HEK293T (cell line): ENCODE data around the gene CCDC69.

Source experiments
- CTCF ChIA-PET: fragments of 350-600 bp; formaldehyde crosslinking; extraction: SDS; loops from one replicate; lab custom pipeline; 2021; ENCODE audit warnings: antibody characterized with exemption, inconsistent platforms; lab: Yijun Ruan, JAX
- POLR2A ChIA-PET: fragments of 350-600 bp; formaldehyde crosslinking; extraction: SDS; loops from one replicate; lab custom pipeline; 2020; ENCODE audit warnings: antibody characterized with exemption, inconsistent platforms; lab: Yijun Ruan, JAX
- DNase-seq: peaks from one replicate; pipeline ENCODE4 v3.0.0; 2012; ENCODE audit warnings: mixed read lengths; ENCODE audit errors: extremely low spot score
- ARNT ChIP-seq: fragments of 450-650 bp; IDR thresholded peaks from 2 replicates; pipeline ENCODE4 v1.6.1; 2017; ENCODE audit warnings: mild to moderate bottlenecking
- BHLHE40 ChIP-seq: fragments of 450-650 bp; IDR thresholded peaks from 2 replicates; pipeline ENCODE4 v1.6.1; 2016; ENCODE audit warnings: mild to moderate bottlenecking, moderate library complexity, borderline replicate concordance
- CTBP1 ChIP-seq: fragments of 450-650 bp; IDR thresholded peaks from 2 replicates; pipeline ENCODE4 v1.6.1; 2016; ENCODE audit warnings: borderline replicate concordance
- ELF4 ChIP-seq: fragments of 450-650 bp; IDR thresholded peaks from 2 replicates; pipeline ENCODE4 v1.6.1; 2017; ENCODE audit warnings: antibody characterized with exemption
- FOXA1 ChIP-seq: fragments of 450-650 bp; IDR thresholded peaks from 2 replicates; pipeline ENCODE4 v1.6.1; 2016; ENCODE audit warnings: mild to moderate bottlenecking
- FOXK2 ChIP-seq: fragments of 450-650 bp; IDR thresholded peaks from 2 replicates; pipeline ENCODE4 v1.6.1; 2016; ENCODE audit warnings: mild to moderate bottlenecking
- FOXM1 ChIP-seq: fragments of 450-650 bp; IDR thresholded peaks from 2 replicates; pipeline ENCODE4 v1.6.1; 2017; ENCODE audit warnings: mild to moderate bottlenecking, borderline replicate concordance
- HDGF ChIP-seq: fragments of 450-650 bp; IDR thresholded peaks from 2 replicates; pipeline ENCODE4 v1.6.1; 2017; ENCODE audit warnings: antibody characterized with exemption, borderline replicate concordance
- L3MBTL2 ChIP-seq: fragments of 450-650 bp; conservative IDR thresholded peaks from 2 replicates; pipeline ENCODE4 v1.6.1; 2016; ENCODE audit warnings: mild to moderate bottlenecking
- LEF1 ChIP-seq: fragments of 450-650 bp; IDR thresholded peaks from 2 replicates; pipeline ENCODE4 v1.6.1; 2017; ENCODE audit warnings: mild to moderate bottlenecking, borderline replicate concordance
- NFRKB ChIP-seq: fragments of 450-650 bp; IDR thresholded peaks from 2 replicates; pipeline ENCODE4 v1.6.1; 2016; ENCODE audit warnings: mild to moderate bottlenecking, moderate library complexity
- SP1 ChIP-seq: fragments of 450-650 bp; IDR thresholded peaks from 2 replicates; pipeline ENCODE4 v1.6.1; 2017
- SUZ12 ChIP-seq: fragments of 450-650 bp; IDR thresholded peaks from 2 replicates; pipeline ENCODE4 v1.6.1; 2016; ENCODE audit warnings: mild to moderate bottlenecking
- TARDBP ChIP-seq: fragments of 450-650 bp; IDR thresholded peaks from 2 replicates; pipeline ENCODE4 v1.6.1; 2016
- ZNF384 ChIP-seq: fragments of 450-650 bp; IDR thresholded peaks from 2 replicates; pipeline ENCODE4 v1.6.1; 2016
- TF ChIP-seq, protein P1 (sequence below): fragments of 450-650 bp; IDR thresholded peaks from 2 replicates; pipeline ENCODE4 v1.6.1; 2016

CCDC69 gene

DNA sequence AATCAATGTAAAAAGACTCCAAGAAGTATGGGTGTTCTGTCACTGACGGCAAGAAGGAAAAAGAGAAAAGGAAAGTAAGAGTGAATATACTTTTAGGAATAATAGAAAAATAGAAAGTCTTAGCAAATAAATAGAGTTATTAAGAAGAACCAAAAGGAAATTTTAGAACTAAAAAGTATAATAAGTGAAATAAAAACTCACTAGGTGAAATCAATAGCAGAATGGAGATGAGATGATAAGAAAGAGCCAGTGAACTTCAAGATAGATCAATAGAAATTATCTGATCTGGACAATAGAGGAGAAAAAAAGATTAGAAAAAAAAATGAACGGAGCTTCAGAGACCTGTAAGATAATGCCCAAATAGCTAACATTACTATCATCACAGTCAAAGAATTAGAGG lies 34.7 kb downstream of the CCDC69 start:
- TF ChIP-seq L3MBTL2 (no peak), BHLHE40 (no peak), LEF1 (no peak), HDGF (no peak), FOXM1 (no peak), NFRKB (no peak), CTBP1 (no peak), FOXK2 (no peak), ZNF384 (no peak), SP1 (no peak), FOXA1 (no peak), TARDBP (no peak)
- TF ChIP-seq, protein P1, sequence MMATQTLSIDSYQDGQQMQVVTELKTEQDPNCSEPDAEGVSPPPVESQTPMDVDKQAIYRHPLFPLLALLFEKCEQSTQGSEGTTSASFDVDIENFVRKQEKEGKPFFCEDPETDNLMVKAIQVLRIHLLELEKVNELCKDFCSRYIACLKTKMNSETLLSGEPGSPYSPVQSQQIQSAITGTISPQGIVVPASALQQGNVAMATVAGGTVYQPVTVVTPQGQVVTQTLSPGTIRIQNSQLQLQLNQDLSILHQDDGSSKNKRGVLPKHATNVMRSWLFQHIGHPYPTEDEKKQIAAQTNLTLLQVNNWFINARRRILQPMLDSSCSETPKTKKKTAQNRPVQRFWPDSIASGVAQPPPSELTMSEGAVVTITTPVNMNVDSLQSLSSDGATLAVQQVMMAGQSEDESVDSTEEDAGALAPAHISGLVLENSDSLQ = no peak
- ChIA-PET CTCF (interaction anchor here (1.0 kb wide), 1 partner anchor 63 kb away, joined by 3 read pairs; no protein-coding TSS in a partner anchor), POLR2A (no interaction called here)
- no peak for DNase-seq

- ChIA-PET POLR2A (no interaction called here), CTCF (no interaction called here)
- DNase-seq = no peak
- TF ChIP-seq CTBP1 = no peak
- TF ChIP-seq ZNF384 = no peak
- no peak for TF ChIP-seq TARDBP
- TF ChIP-seq ARNT = no peak
- no peak for TF ChIP-seq BHLHE40
- TF ChIP-seq FOXK2 = no peak
- TF ChIP-seq, protein P1 = no peak
Observed at GRCh38 chr5:151186538-151186937, 37.4 kb downstream of the CCDC69 start.

DNA sequence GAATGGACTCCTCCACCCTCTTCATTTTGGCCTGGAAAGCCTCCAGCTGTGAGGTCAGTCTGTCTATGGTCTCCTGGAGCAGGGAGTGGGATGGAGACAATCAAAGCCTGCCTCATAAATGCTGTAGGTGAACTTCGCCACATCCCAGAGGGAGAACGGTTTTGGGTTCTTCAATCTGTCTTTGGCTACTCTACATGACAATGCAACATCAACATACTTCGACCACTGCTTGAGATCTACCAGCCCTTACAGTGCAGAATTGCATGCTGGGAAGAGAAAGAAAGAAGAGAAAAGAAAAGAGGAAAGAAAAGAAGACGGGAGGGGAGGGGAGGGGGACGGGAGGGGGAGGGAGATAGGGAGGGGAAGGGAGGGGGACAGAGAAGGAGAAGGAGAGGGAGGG lies 37.8 kb downstream of the CCDC69 start:
- DNase-seq = no peak
- ChIA-PET POLR2A (no interaction called here), CTCF (no interaction called here)
- TF ChIP-seq SP1 = no peak
- TF ChIP-seq, protein P1 = no peak
- TF ChIP-seq FOXM1 = no peak
- TF ChIP-seq HDGF = no peak
- TF ChIP-seq FOXK2 = no peak

DNA sequence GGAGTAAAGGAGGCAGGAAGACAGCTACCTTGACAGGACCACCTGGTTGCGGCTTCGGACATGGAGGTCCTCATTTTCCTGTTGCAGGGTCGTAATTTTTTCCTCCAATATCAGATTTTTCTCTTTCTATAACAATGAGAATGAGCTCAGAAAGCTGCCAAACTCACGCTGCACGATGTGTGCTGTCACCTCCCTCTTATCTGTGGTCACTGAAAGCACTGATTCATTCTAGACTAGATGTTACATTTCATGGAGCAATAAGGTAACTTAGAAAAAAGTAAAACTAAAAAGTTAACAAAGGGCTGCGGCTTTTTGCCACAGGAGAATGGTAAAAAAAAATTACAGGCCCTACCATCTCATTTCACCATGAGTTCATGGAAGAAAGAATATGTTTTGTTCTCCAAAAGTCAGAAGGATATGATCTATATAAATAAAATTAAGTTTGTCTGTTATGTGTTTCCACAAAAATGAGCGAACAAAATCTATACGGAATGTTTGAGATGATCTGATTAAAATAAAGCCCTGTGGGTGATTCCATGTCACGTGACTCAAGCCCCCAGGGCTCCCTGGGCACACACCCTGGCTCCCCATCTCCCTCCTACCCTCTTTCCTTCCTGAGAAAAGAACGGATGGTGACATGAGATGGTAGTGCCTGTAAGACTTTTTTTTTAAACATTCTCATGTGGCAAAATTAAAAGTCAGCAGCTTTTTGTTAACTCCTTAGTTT lies 39.4 kb downstream of the CCDC69 start:
- TF ChIP-seq TARDBP = no peak
- TF ChIP-seq NFRKB = no peak
- TF ChIP-seq SP1 = no peak
- TF ChIP-seq HDGF = no peak
- no peak for TF ChIP-seq CTBP1
- TF ChIP-seq, protein P1 = no peak
- TF ChIP-seq BHLHE40 = no peak
- no peak for TF ChIP-seq L3MBTL2
- TF ChIP-seq SUZ12 = no peak
- TF ChIP-seq FOXA1 = no peak
- no peak for TF ChIP-seq FOXM1
- no peak for TF ChIP-seq FOXK2
- no peak for TF ChIP-seq LEF1
- no peak for TF ChIP-seq ZNF384
- CTCF ChIA-PET = interaction anchor here (1.0 to 1.6 kb wide), 3 partner anchors 19 to 137 kb away, joined by 3 to 7 read pairs (median 4); no protein-coding TSS in a partner anchor
- no peak for DNase-seq
- POLR2A ChIA-PET = interaction anchor here (1.3 kb wide), 1 partner anchor 68 kb away, joined by 3 read pairs; the partner anchor contains the start of gene GM2A

GRCh38 chr5:151183456-151184245 lies 40.2 kb downstream of the CCDC69 start:
- POLR2A ChIA-PET = interaction anchor here (1.3 kb wide), 1 partner anchor 69 kb away, joined by 3 read pairs; the partner anchor contains the start of gene GM2A
- DNase-seq = peak; percentile 3
- CTCF ChIA-PET = interaction anchor here (0.6 to 1.6 kb wide), 4 partner anchors 18 to 1410 kb away, joined by 3 to 7 read pairs (median 4); no protein-coding TSS in a partner anchor
- TF ChIP-seq NFRKB = no peak
- no peak for TF ChIP-seq CTBP1
- no peak for TF ChIP-seq ZNF384

GRCh38 chr5:151182976-151183375 lies 40.9 kb downstream of the CCDC69 start:
- no peak for TF ChIP-seq ZNF384
- TF ChIP-seq TARDBP = no peak
- no peak for TF ChIP-seq LEF1
- no peak for TF ChIP-seq FOXK2
- TF ChIP-seq CTBP1 = no peak
- TF ChIP-seq BHLHE40 = no peak
- TF ChIP-seq FOXM1 = no peak
- TF ChIP-seq FOXA1 = no peak
- TF ChIP-seq, protein P1 = no peak
- TF ChIP-seq HDGF = no peak
- TF ChIP-seq SP1 = no peak
- no peak for TF ChIP-seq ELF4
- TF ChIP-seq NFRKB = no peak
- no peak for TF ChIP-seq L3MBTL2
- no peak for TF ChIP-seq SUZ12
- TF ChIP-seq ARNT = no peak
- DNase-seq = no peak
- ChIA-PET POLR2A (interaction anchor here (1.3 kb wide), 1 partner anchor 70 kb away, joined by 3 read pairs; the partner anchor contains the start of gene GM2A), CTCF (interaction anchor here (1.0 to 1.6 kb wide), 3 partner anchors 18 to 135 kb away, joined by 3 to 7 read pairs (median 4); no protein-coding TSS in a partner anchor)
